CD4-positive, alpha-beta T cell treated with Interleukin-12 subunit alpha and Interleukin-12 subunit beta, for 1 hour (primary cell): ENCODE data around the gene BBLN.
A peak's percentile ranks its signal among the peaks of the same experiment; 100 is the strongest.

ENCODE experiments used
- DNase-seq: peaks from one replicate; pipeline ENCODE4 v3.0.0-alpha.2; 2020

BBLN gene

GRCh38 chr9:128145951-128146351 lies 14.1 kb upstream of the BBLN start:
- no peak for DNase-seq

GRCh38 chr9:128146591-128147120 lies 13.4 kb upstream of the BBLN start:
- no peak for DNase-seq

GRCh38 chr9:128148509-128149000 lies 11.5 kb upstream of the BBLN start:
- DNase-seq = no peak

- no peak for DNase-seq
These were observed 10.9 kb upstream of the BBLN start, which contains the start of gene LCN2 for GRCh38 chr9:128149001-128149701. Gene LCN2, plus strand, starts transcription at chr9:128149453. Its CDS starts 73 bp downstream, at chr9:128149526.

GRCh38 chr9:128149951-128150593 lies 10.0 kb upstream of the BBLN start:
- no peak for DNase-seq

- no peak for DNase-seq
These were observed 9.3 kb upstream of the BBLN start for GRCh38 chr9:128150594-128151308.

GRCh38 chr9:128151309-128152132 lies 8.5 kb upstream of the BBLN start:
- no peak for DNase-seq

GRCh38 chr9:128152133-128153059 lies 7.7 kb upstream of the BBLN start:
- no peak for DNase-seq

- DNase-seq = no peak
These were observed 6.8 kb upstream of the BBLN start for GRCh38 chr9:128153060-128153946.

- no peak for DNase-seq
These were observed 5.9 kb upstream of the BBLN start for GRCh38 chr9:128153947-128154695.

GRCh38 chr9:128155736-128156500 lies 4.1 kb upstream of the BBLN start:
- DNase-seq = no peak

GRCh38 chr9:128159522-128159783 lies 612 bp upstream of the BBLN start:
- peak; percentile 74 for DNase-seq

GRCh38 chr9:128160603-128160987 lies 530 bp downstream of the BBLN start:
- peak; percentile 18 for DNase-seq

- DNase-seq = no peak
These were observed 1.3 kb downstream of the BBLN start for GRCh38 chr9:128161215-128161902.

GRCh38 chr9:128162215-128163026 lies 2.4 kb downstream of the BBLN start:
- DNase-seq = no peak

- no peak for DNase-seq
These were observed 3.0 kb downstream of the BBLN start for GRCh38 chr9:128163027-128163515.
